ENCODE data around the gene MAP3K14. TPM values are rescaled to one million over a fixed set of nuclear protein-coding genes. Genes with fewer than 3 reads are reported as not detected.
A peak's percentile ranks its signal among the peaks of the same experiment; 100 is the strongest.

Gene MAP3K14
- total and polyA plus RNA-seq, 10 of the 15 experiments (the other 5 are each of a cell fraction or from before 2014, with no cell fraction given): 2.1 to 33.3 (median 19.7) TPM

DNA sequence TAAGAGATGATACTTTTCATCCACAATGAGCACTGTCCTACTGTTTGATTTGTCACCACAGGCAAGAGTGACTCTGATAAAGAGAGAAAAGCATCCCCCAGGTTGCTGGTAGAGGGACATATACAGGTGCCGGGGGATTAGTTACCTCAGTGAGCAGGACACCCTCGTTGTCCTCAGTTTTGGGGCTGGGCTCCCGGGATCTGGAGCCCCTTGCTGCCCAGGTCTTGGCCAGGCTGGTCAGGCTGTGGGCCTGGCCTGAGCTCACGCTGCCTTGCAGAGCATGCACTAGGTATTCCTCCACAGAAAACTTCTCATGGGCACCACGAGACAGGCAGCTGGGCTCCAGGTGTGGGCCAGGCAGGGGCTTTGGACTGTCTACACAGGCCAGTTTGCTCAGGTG lies 30.5 kb downstream of the MAP3K14 start:
- 95% methylated on average over 5 of the region's 5 CpGs for WGBS (ENCODE audit: insufficient coverage, insufficient replicate concordance, low lambda C conversion rate, missing lambda C conversion rate)
- BruUV-seq (replicated peaks): no TSS peak
- SMC1A ChIA-PET (ENCODE audit: uncharacterized antibody, unreplicated experiment): interaction anchor here (0.8 to 1.4 kb wide), 4 partner anchors 16 to 99 kb away, joined by 3 to 4 read pairs (median 4); no protein-coding TSS in a partner anchor

More for the DNA sequence above, 30.5 kb downstream of the MAP3K14 start:
- no peak for ATAC-seq
- POLR2A ChIA-PET: interaction anchor here (0.6 to 1.3 kb wide), 2 partner anchors 19 to 31 kb away, joined by 3 read pairs; no protein-coding TSS in a partner anchor
- no peaks in the 10 kb centered on the region for H3K27me3 ChIP-seq (replicated peaks in 1 of 2; ENCODE audit: control insufficient read depth in 2 of 2, insufficient read depth in 2 of 2, low read length in 1 of 2)
- TF ChIP-seq STAT3 (IDR thresholded peaks at IDR 0.05; ENCODE audit: low read depth, low read length) (no peak), NRF1 (conservative IDR thresholded peaks at IDR 0.05; ENCODE audit: low read depth, low read length) (no peak), CHD4 (IDR thresholded peaks at IDR 0.05) (no peak), POLR2AphosphoS5 (IDR thresholded peaks at IDR 0.05; ENCODE audit: low read length) (0 out of 2 replicates have a peak, but pooled peaks have one; percentile 42), SMAD5 (IDR thresholded peaks at IDR 0.05; ENCODE audit: low read depth) (no peak), POLR2A (IDR thresholded peaks at IDR 0.05; ENCODE audit: low read depth, low read length) (0 out of 2 replicates have a peak, but pooled peaks have one; percentile 27), POU2F2 (IDR thresholded peaks at IDR 0.05; ENCODE audit: borderline replicate concordance, low read depth, low read length) (no peak), RBBP5 (conservative IDR thresholded peaks at IDR 0.05) (no peak)
- TF ChIP-seq, protein P1, sequence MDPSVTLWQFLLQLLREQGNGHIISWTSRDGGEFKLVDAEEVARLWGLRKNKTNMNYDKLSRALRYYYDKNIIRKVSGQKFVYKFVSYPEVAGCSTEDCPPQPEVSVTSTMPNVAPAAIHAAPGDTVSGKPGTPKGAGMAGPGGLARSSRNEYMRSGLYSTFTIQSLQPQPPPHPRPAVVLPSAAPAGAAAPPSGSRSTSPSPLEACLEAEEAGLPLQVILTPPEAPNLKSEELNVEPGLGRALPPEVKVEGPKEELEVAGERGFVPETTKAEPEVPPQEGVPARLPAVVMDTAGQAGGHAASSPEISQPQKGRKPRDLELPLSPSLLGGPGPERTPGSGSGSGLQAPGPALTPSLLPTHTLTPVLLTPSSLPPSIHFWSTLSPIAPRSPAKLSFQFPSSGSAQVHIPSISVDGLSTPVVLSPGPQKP (IDR thresholded peaks at IDR 0.05; ENCODE audit: low read depth, low read length): no peak
- TF ChIP-seq, protein P2, sequence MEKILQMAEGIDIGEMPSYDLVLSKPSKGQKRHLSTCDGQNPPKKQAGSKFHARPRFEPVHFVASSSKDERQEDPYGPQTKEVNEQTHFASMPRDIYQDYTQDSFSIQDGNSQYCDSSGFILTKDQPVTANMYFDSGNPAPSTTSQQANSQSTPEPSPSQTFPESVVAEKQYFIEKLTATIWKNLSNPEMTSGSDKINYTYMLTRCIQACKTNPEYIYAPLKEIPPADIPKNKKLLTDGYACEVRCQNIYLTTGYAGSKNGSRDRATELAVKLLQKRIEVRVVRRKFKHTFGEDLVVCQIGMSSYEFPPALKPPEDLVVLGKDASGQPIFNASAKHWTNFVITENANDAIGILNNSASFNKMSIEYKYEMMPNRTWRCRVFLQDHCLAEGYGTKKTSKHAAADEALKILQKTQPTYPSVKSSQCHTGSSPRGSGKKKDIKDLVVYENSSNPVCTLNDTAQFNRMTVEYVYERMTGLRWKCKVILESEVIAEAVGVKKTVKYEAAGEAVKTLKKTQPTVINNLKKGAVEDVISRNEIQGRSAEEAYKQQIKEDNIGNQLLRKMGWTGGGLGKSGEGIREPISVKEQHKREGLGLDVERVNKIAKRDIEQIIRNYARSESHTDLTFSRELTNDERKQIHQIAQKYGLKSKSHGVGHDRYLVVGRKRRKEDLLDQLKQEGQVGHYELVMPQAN (conservative IDR thresholded peaks at IDR 0.05): no peak
- TF ChIP-seq, protein P3, sequence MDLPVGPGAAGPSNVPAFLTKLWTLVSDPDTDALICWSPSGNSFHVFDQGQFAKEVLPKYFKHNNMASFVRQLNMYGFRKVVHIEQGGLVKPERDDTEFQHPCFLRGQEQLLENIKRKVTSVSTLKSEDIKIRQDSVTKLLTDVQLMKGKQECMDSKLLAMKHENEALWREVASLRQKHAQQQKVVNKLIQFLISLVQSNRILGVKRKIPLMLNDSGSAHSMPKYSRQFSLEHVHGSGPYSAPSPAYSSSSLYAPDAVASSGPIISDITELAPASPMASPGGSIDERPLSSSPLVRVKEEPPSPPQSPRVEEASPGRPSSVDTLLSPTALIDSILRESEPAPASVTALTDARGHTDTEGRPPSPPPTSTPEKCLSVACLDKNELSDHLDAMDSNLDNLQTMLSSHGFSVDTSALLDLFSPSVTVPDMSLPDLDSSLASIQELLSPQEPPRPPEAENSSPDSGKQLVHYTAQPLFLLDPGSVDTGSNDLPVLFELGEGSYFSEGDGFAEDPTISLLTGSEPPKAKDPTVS (IDR thresholded peaks at IDR 0.05; ENCODE audit: low read depth, low read length): no peak
- RAD21 ChIA-PET (ENCODE audit: unreplicated experiment): interaction anchor here (3.3 kb wide), 2 partner anchors 26 to 30 kb away, joined by 8 to 15 read pairs; partner anchors contain the start of gene MAP3K14
- H3K36me3 ChIP-seq (ENCODE audit: control insufficient read depth in 2 of 2, insufficient read depth in 2 of 2, low read length in 1 of 2): peaks cover 48 to 60% of the 10 kb centered on the region in 2 experiments
- no peaks in the 10 kb centered on the region for H4K20me1 ChIP-seq (ENCODE audit: control insufficient read depth, insufficient read depth)
- DNase-seq (ENCODE audit: low read depth, low spot score): no peak
- peaks cover 9% of the 10 kb centered on the region for H3K79me2 ChIP-seq (ENCODE audit: control insufficient read depth, insufficient read depth, low read length)
- CTCF ChIA-PET: interaction anchor here (1.1 to 3.1 kb wide), 3 partner anchors 8 to 95 kb away, joined by 3 to 20 read pairs (median 5); no protein-coding TSS in a partner anchor
- FAIRE-seq: no peak
- H3K4me1 ChIP-seq (ENCODE audit: control insufficient read depth, insufficient read depth, low read length): peaks cover 12% of the 10 kb centered on the region
- H3K27ac ChIP-seq (ENCODE audit: control insufficient read depth, insufficient read depth): no peak overlapping the region
- in situ Hi-C loops (cut with MboI): no loop called here
- intact Hi-C loops (cut with micrococcal nuclease; ENCODE audit: unreplicated experiment): no loop called here
- H3K4me2 ChIP-seq (ENCODE audit: control insufficient read depth, insufficient read depth): no peak overlapping the region
- H3K9ac ChIP-seq (ENCODE audit: control insufficient read depth, insufficient read depth, low read length): no peak overlapping the region
- no peaks in the 10 kb centered on the region for H3K9me3 ChIP-seq (replicated peaks; ENCODE audit: control insufficient read depth, insufficient read depth, low read length)
- no peak overlapping the region for H2AFZ ChIP-seq (ENCODE audit: control insufficient read depth, low read depth, low read length)
- no peak overlapping the region for H3K4me3 ChIP-seq

Measured in GM12878 (cell line).